GM23248 (cell line): ENCODE measurements around the gene STX2.

Experiments used
- EZH2 ChIP-seq: fragments of 200-600 bp; sonication (generic); IDR thresholded peaks from 2 replicates; pipeline ENCODE4 v1.6.1; 2018; ENCODE audit warnings: antibody characterized with exemption, mild to moderate bottlenecking; ENCODE audit not compliant: insufficient read depth, poor library complexity, severe bottlenecking
- EZH2phosphoT487 ChIP-seq: fragments of 200-600 bp; sonication (generic); IDR thresholded peaks from 2 replicates; pipeline ENCODE4 v1.6.1; 2018; ENCODE audit warnings: antibody characterized with exemption, moderate library complexity, mild to moderate bottlenecking, low read depth; ENCODE audit not compliant: insufficient read depth

- TF ChIP-seq EZH2 (no peak), EZH2phosphoT487 (no peak)
Observed at GRCh38 chr12:130805635-130806034, 33.4 kb downstream of the STX2 start.
